Caco-2 (cell line): ENCODE results near the gene ADK. TPM values are rescaled to one million over a fixed set of nuclear protein-coding genes. Genes with fewer than 3 reads are reported as not detected.

Experiments
- BruUV-seq: library from RNA; stranded (reverse); fragments of 400-500 nt; replicated peaks from 2 replicates; lab custom pipeline; 2021; lab: Mats Ljungman, UMichigan
- CTCF ChIA-PET: fragments of 300-600 bp; sonication (Branson Sonifier 250); formaldehyde crosslinking; loops from one replicate; lab custom pipeline; 2022; ENCODE audit warnings: antibody characterized with exemption; lab: Charles Lee
- POLR2A ChIA-PET: fragments of 300-600 bp; sonication (Branson Sonifier 250); formaldehyde crosslinking; loops from one replicate; lab custom pipeline; 2022; ENCODE audit warnings: antibody characterized with exemption; lab: Charles Lee
- DNase-seq, 2 experiments: peaks; one replicate each; pipeline versions ENCODE4 v3.0.0 to v3.0.0-alpha.2; 2020 to 2022
- H3K27me3 ChIP-seq: replicated peaks from 2 replicates; pipeline ENCODE4 v1.6.0; 2011; ENCODE audit warnings: low read length; ENCODE audit not compliant: control insufficient read depth, insufficient read depth
- H3K36me3 ChIP-seq: 2 replicates; pipeline ENCODE4 v1.5.1; 2011; ENCODE audit warnings: low read length; ENCODE audit not compliant: control insufficient read depth, insufficient read depth
- H3K4me1 ChIP-seq: fragments of 250-450 bp; sonication (Bioruptor Pico); 2 replicates; pipeline ENCODE4 v1.5.1; 2020; ENCODE audit warnings: mild to moderate bottlenecking
- H3K4me3 ChIP-seq: 2 replicates; pipeline ENCODE4 v1.5.1; 2011; ENCODE audit warnings: low read depth, mild to moderate bottlenecking, control low read depth, low read length
- H3K9me3 ChIP-seq: fragments of 250-450 bp; sonication (Bioruptor Pico); 2 replicates; pipeline ENCODE4 v1.5.1; 2020; ENCODE audit warnings: mild to moderate bottlenecking, moderate library complexity
- H3K27ac Mint-ChIP-seq: one replicate; pipeline ENCODE4 v1.8.0; 2022; ENCODE audit warnings: mixed read lengths; ENCODE audit not compliant: unreplicated experiment
- H3K27me3 Mint-ChIP-seq: one replicate; pipeline ENCODE4 v1.8.0; 2022; ENCODE audit warnings: mixed read lengths; ENCODE audit not compliant: insufficient read depth, unreplicated experiment
- H3K36me3 Mint-ChIP-seq: one replicate; pipeline ENCODE4 v1.8.0; 2022; ENCODE audit warnings: mild to moderate bottlenecking, mixed read lengths; ENCODE audit not compliant: insufficient read depth, unreplicated experiment
- H3K4me1 Mint-ChIP-seq: one replicate; pipeline ENCODE4 v1.8.0; 2022; ENCODE audit warnings: low read depth, mixed read lengths; ENCODE audit not compliant: unreplicated experiment
- H3K4me3 Mint-ChIP-seq: one replicate; pipeline ENCODE4 v1.8.0; 2022; ENCODE audit warnings: mild to moderate bottlenecking, moderate library complexity, mixed read lengths; ENCODE audit not compliant: unreplicated experiment
- H3K9me3 Mint-ChIP-seq: one replicate; pipeline ENCODE4 v1.8.0; 2022; ENCODE audit warnings: mixed read lengths; ENCODE audit not compliant: unreplicated experiment
- intact Hi-C: fragments of 100-400 bp; cut with micrococcal nuclease; formaldehyde crosslinking; loops from one replicate; pipeline ENCODE4 v1.10.0; 2022; ENCODE audit not compliant: unreplicated experiment
- total RNA-seq: library from RNA; stranded (reverse); gene quantifications from 2 replicates; pipeline ENCODE4 v1.2.3, GENCODE V29; 2022
- TF ChIP-seq, protein P1 (sequence below), 2 experiments: fragments of 200-600 bp in 1 of 2; IDR thresholded peaks; 1 replicate in 1 of 2; 2 replicates in 1 of 2; pipeline versions ENCODE4 v1.5.1 to v1.8.0; 2011 to 2022; ENCODE audit warnings: antibody characterized with exemption in 1 of 2, control low read depth in 1 of 2, inconsistent platforms in 1 of 2, low read depth in 1 of 2, low read length in 1 of 2, mild to moderate bottlenecking in 1 of 2, moderate library complexity in 1 of 2; ENCODE audit not compliant: insufficient read depth in 1 of 2, severe bottlenecking in 1 of 2, unreplicated experiment in 1 of 2

Gene ADK
- total RNA-seq, 1 experiment from 2014 or later, result 105 TPM

DNA sequence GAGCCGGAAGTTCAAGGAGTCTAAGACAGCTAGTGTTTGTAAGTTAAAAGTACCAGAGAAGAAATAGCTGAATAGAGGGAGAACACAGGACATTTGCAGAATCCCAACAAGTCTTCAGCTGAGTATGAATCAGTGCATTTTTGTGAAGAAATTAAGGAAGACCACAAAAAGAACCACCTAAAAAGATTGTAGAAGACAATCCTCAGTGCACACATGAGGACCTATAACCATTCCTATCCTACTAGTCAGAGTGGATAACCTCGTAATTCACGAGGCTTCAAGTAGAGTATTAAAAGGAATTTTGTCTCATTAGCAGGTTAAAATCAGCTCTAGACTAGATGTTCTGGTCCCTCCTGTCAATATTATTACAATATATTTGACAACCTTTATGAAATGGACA lies 380.0 kb downstream of the ADK start:
- H3K4me3 Mint-ChIP-seq, result no peak overlapping the region

DNA sequence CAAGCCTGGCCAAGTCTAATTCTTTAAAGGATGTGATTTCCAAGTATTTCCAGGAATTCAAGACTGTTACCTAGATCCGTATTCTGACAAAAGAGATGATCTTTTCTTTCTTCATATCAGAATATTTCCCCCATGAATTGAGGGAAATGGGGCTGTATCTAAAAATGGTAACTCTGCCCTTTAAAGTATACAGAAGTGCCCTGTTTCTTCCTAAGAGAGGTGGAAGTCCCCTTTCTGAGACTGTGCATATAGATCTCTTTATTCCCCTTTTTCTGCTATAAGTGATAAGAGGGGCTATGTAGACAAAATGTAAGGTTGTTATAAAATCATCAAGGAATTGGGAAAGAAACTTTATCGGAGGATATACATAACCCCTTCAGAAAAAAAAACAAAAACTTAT lies 388.3 kb downstream of the ADK start:
- Mint-ChIP-seq H3K36me3 (peaks cover 5% of the 10 kb centered on the region), H3K9me3 (no peaks in the 10 kb centered on the region), H3K4me3 (no peak overlapping the region), H3K27ac (no peak overlapping the region), H3K27me3 (no peaks in the 10 kb centered on the region), H3K4me1 (no peaks in the 10 kb centered on the region)
- no peak for DNase-seq
- TF ChIP-seq, protein P1, sequence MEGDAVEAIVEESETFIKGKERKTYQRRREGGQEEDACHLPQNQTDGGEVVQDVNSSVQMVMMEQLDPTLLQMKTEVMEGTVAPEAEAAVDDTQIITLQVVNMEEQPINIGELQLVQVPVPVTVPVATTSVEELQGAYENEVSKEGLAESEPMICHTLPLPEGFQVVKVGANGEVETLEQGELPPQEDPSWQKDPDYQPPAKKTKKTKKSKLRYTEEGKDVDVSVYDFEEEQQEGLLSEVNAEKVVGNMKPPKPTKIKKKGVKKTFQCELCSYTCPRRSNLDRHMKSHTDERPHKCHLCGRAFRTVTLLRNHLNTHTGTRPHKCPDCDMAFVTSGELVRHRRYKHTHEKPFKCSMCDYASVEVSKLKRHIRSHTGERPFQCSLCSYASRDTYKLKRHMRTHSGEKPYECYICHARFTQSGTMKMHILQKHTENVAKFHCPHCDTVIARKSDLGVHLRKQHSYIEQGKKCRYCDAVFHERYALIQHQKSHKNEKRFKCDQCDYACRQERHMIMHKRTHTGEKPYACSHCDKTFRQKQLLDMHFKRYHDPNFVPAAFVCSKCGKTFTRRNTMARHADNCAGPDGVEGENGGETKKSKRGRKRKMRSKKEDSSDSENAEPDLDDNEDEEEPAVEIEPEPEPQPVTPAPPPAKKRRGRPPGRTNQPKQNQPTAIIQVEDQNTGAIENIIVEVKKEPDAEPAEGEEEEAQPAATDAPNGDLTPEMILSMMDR (IDR thresholded peaks at IDR 0.05; ENCODE audit: insufficient read depth in 1 of 2, low read depth in 1 of 2, low read length in 1 of 2, severe bottlenecking in 1 of 2, unreplicated experiment in 1 of 2), result no peak
- POLR2A ChIA-PET, result no interaction called here
- Histone ChIP-seq H3K9me3 (no peaks in the 10 kb centered on the region), H3K4me1 (no peaks in the 10 kb centered on the region), H3K4me3 (no peak overlapping the region), H3K36me3 (no peaks in the 10 kb centered on the region), H3K27me3 (no peaks in the 10 kb centered on the region)
- intact Hi-C loops, result no loop called here
- CTCF ChIA-PET, result no interaction called here
- BruUV-seq, result no TSS peak

More for the DNA sequence above, 380.0 kb downstream of the ADK start:
- Histone ChIP-seq H3K9me3 (no peaks in the 10 kb centered on the region), H3K4me1 (no peaks in the 10 kb centered on the region), H3K4me3 (no peak overlapping the region), H3K27me3 (no peaks in the 10 kb centered on the region), H3K36me3 (no peaks in the 10 kb centered on the region; the same call in 1 of the 2 replicates)
- ChIA-PET CTCF (no interaction called here), POLR2A (interaction anchor here (0.6 kb wide), 1 partner anchor 64 kb away, joined by 4 read pairs; no protein-coding TSS in a partner anchor)
- peaks cover 27% of the 10 kb centered on the region for H3K36me3 Mint-ChIP-seq
- no peaks in the 10 kb centered on the region for H3K9me3 Mint-ChIP-seq
- peaks cover 7% of the 10 kb centered on the region for H3K4me1 Mint-ChIP-seq
- DNase-seq, result no peak
- no TSS peak for BruUV-seq
- TF ChIP-seq, protein P1 (IDR thresholded peaks at IDR 0.05; ENCODE audit: insufficient read depth in 1 of 2, low read depth in 1 of 2, low read length in 1 of 2, severe bottlenecking in 1 of 2, unreplicated experiment in 1 of 2), result no peak
- intact Hi-C loops, result no loop called here
- H3K27me3 Mint-ChIP-seq, result no peaks in the 10 kb centered on the region
- no peak overlapping the region for H3K27ac Mint-ChIP-seq

DNA sequence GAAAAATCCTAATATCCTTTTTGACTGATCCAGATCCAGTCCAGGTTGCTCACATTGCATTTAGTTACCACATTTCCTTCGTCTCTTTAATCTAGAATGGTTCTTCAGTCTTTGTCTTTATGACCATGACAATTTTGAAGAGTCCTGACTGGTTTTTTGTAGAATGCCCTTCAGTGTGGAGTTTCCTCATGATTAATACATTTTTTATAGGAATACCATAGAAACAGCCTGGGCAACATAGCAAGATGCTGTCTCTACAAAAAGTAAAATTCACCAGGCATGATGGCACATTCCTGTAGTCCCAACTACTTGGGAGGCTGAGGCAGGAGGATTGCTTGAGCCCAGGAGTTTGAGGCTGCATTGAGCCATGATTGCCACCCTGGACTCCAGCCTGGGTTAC lies 390.4 kb downstream of the ADK start:
- no peaks in the 10 kb centered on the region for H3K9me3 Mint-ChIP-seq
- H3K36me3 ChIP-seq, result no peaks in the 10 kb centered on the region
- no peak overlapping the region for H3K4me3 ChIP-seq
- DNase-seq, result no peak
- no peaks in the 10 kb centered on the region for H3K27me3 ChIP-seq
- H3K9me3 ChIP-seq, result no peaks in the 10 kb centered on the region
- BruUV-seq, result no TSS peak
- CTCF ChIA-PET, result no interaction called here
- no peaks in the 10 kb centered on the region for H3K4me1 Mint-ChIP-seq
- no peak overlapping the region for H3K27ac Mint-ChIP-seq
- peaks cover 5% of the 10 kb centered on the region for H3K36me3 Mint-ChIP-seq
- TF ChIP-seq, protein P1 (IDR thresholded peaks at IDR 0.05; ENCODE audit: insufficient read depth in 1 of 2, low read depth in 1 of 2, low read length in 1 of 2, severe bottlenecking in 1 of 2, unreplicated experiment in 1 of 2), result no peak
- intact Hi-C loops, result no loop called here
- POLR2A ChIA-PET, result no interaction called here
- H3K4me3 Mint-ChIP-seq, result no peak overlapping the region
- H3K27me3 Mint-ChIP-seq, result no peaks in the 10 kb centered on the region
- H3K4me1 ChIP-seq, result no peaks in the 10 kb centered on the region
